Endothelial cell of umbilical vein (primary cell): ENCODE measurements around the gene CMTM4. TPM values are rescaled to one million over a fixed set of nuclear protein-coding genes. Genes with fewer than 3 reads are reported as not detected.

Source experiments
- BruUV-seq: library from RNA; stranded (reverse); fragments of 400-500 nt; replicated peaks from 2 replicates; lab custom pipeline; 2021; lab: Mats Ljungman, UMichigan
- CTCF ChIA-PET: fragments of 300-600, 350-600 bp; sonication (Branson Sonifier 250); formaldehyde crosslinking; loops from one replicate; lab custom pipeline; 2021; ENCODE audit warnings: antibody characterized with exemption, inconsistent platforms; lab: Charles Lee
- POLR2A ChIA-PET: fragments of 300-600, 350-600 bp; sonication (Branson Sonifier 250); formaldehyde crosslinking; loops from one replicate; lab custom pipeline; 2021; ENCODE audit warnings: antibody characterized with exemption, inconsistent platforms; lab: Charles Lee
- DNase-seq: peaks from one replicate; pipeline ENCODE4 v3.0.0-alpha.2; 2011; ENCODE audit warnings: low read depth, low spot score
- FAIRE-seq: peaks from 2 replicates; lab custom pipeline; 2011; peaks lifted over from hg19 to GRCh38; lab: Jason Lieb, UNC
- H2AFZ ChIP-seq: 2 replicates; pipeline ENCODE4 v1.6.0; 2012; ENCODE audit warnings: low read depth, low read length, control low read depth, inconsistent platforms
- H3K27ac ChIP-seq: 2 replicates; pipeline ENCODE4 v1.5.1; 2011; ENCODE audit warnings: low read depth, mild to moderate bottlenecking, control low read depth, low read length, moderate library complexity; ENCODE audit not compliant: insufficient read depth
- H3K27me3 ChIP-seq, 2 experiments: 2 replicates each; pipeline versions ENCODE4 v1.6.0 to v1.6.1; 2011; ENCODE audit warnings: low read length in 2 of 2, mixed read lengths in 1 of 2; ENCODE audit not compliant: control insufficient read depth in 2 of 2, insufficient read depth in 2 of 2
- H3K36me3 ChIP-seq, 2 experiments: 2 replicates in 1 of 2; 3 replicates in 1 of 2; pipeline ENCODE4 v1.5.1; 2011; ENCODE audit warnings: low read length in 2 of 2, mild to moderate bottlenecking in 1 of 2, moderate library complexity in 1 of 2; ENCODE audit not compliant: control insufficient read depth in 2 of 2, insufficient read depth in 2 of 2; ENCODE audit errors: extremely low read depth in 1 of 2
- H3K4me1 ChIP-seq: 3 replicates; pipeline ENCODE4 v1.5.1; 2011; ENCODE audit warnings: mild to moderate bottlenecking, low read length; ENCODE audit not compliant: control insufficient read depth, insufficient read depth; ENCODE audit errors: extremely low read depth
- H3K4me2 ChIP-seq: 2 replicates; pipeline ENCODE4 v1.6.1; 2011; ENCODE audit warnings: low read length, control low read depth, mixed read lengths; ENCODE audit not compliant: insufficient read depth
- H3K4me3 ChIP-seq, 3 experiments: fragments of 200-600 bp in 1 of 3; sonication (generic), shearing (Covaris generic) in 1 of 3; replicated peaks in 1 of 3; 2 replicates each; pipeline ENCODE4 v1.5.1; 2011 to 2016; ENCODE audit warnings: control low read depth in 3 of 3, low read length in 3 of 3, mild to moderate bottlenecking in 2 of 3, inconsistent platforms in 1 of 3, low read depth in 1 of 3, moderate library complexity in 1 of 3; ENCODE audit not compliant: insufficient read depth in 1 of 3
- H3K79me2 ChIP-seq: 2 replicates; pipeline ENCODE4 v1.6.0; 2012; ENCODE audit warnings: low read length, inconsistent platforms; ENCODE audit not compliant: control insufficient read depth, insufficient read depth
- H3K9ac ChIP-seq: replicated peaks from 2 replicates; pipeline ENCODE3; 2011; ENCODE audit warnings: low read length, control low read depth; ENCODE audit not compliant: insufficient read depth; ENCODE audit errors: extremely low read depth
- H3K9me1 ChIP-seq: replicated peaks from 3 replicates; pipeline ENCODE4 v1.6.0; 2011; ENCODE audit warnings: mild to moderate bottlenecking, low read length; ENCODE audit not compliant: control insufficient read depth, insufficient read depth; ENCODE audit errors: extremely low read depth
- H3K9me3 ChIP-seq: replicated peaks from 2 replicates; pipeline ENCODE4 v1.5.1; 2012; ENCODE audit warnings: low read length, inconsistent platforms; ENCODE audit not compliant: control insufficient read depth, insufficient read depth
- H4K20me1 ChIP-seq: replicated peaks from 2 replicates; pipeline ENCODE3; 2011; ENCODE audit warnings: mild to moderate bottlenecking, low read length; ENCODE audit not compliant: control insufficient read depth, insufficient read depth; ENCODE audit errors: extremely low read depth
- EZH2 ChIP-seq: IDR thresholded peaks from 2 replicates; pipeline ENCODE4 v1.6.1; 2012; ENCODE audit warnings: borderline replicate concordance, low read depth, mild to moderate bottlenecking, moderate library complexity, low read length, inconsistent platforms; ENCODE audit not compliant: severe bottlenecking
- FOS ChIP-seq: IDR thresholded peaks from 2 replicates; pipeline ENCODE4 v1.6.1; 2011; ENCODE audit warnings: mild to moderate bottlenecking, low read length, moderate library complexity, borderline replicate concordance; ENCODE audit not compliant: insufficient read depth
- GATA2 ChIP-seq: IDR thresholded peaks from 2 replicates; pipeline ENCODE4 v1.7.0; 2011; ENCODE audit warnings: low read depth, mild to moderate bottlenecking, moderate library complexity, mixed read lengths, low read length; ENCODE audit not compliant: insufficient read length, insufficient read depth
- JUN ChIP-seq: IDR thresholded peaks from 2 replicates; pipeline ENCODE4 v1.6.1; 2011; ENCODE audit warnings: borderline replicate concordance, low read depth; ENCODE audit not compliant: insufficient read length, insufficient read depth
- POLR2A ChIP-seq: IDR thresholded peaks from 2 replicates; pipeline ENCODE4 v1.6.1; 2012; ENCODE audit warnings: low read depth, mild to moderate bottlenecking, control low read depth, low read length
- POLR2AphosphoS5 ChIP-seq: IDR thresholded peaks from 2 replicates; pipeline ENCODE4 v1.6.1; 2012; ENCODE audit warnings: low read depth, mild to moderate bottlenecking, control low read depth, low read length, moderate library complexity; ENCODE audit not compliant: insufficient read depth
- dilution Hi-C: fragments of 300-500 bp; cut with MboI; formaldehyde crosslinking; loops from one replicate; pipeline ENCODE4 v1.15.0; 2019; ENCODE audit warnings: low sequenced_read_pairs; ENCODE audit not compliant: extremely low pct_ligation_motif_present
- intact Hi-C: fragments of 100-400 bp; cut with micrococcal nuclease; formaldehyde crosslinking; loops from one replicate; pipeline ENCODE4 v1.10.0; 2022
- polyA plus RNA-seq, 4 experiments: library from polyadenylated mRNA; depleted of rRNA in 3 of 4; stranded (reverse) in 3 of 4; unstranded in 1 of 4; fragments of >200 nt; gene quantifications; 2 replicates each; pipeline versions ENCODE4 v1.2.1 to v1.2.3, GENCODE V29; 2011 to 2012; ENCODE audit warnings: missing spikeins in 1 of 4
- total RNA-seq: library from RNA; stranded (reverse); gene quantifications from 2 replicates; pipeline ENCODE4 v1.2.3, GENCODE V29; 2021
- TF ChIP-seq, protein P1 (sequence below): IDR thresholded peaks from 2 replicates; pipeline ENCODE4 v1.6.1; 2011; ENCODE audit not compliant: insufficient read depth, insufficient read length
- TF ChIP-seq, protein P2 (sequence below), 2 donors: IDR thresholded peaks; 1 replicate in 1 of 2; 2 replicates in 1 of 2; pipeline ENCODE4 v1.5.1; 2011; ENCODE audit warnings: low read length in 2 of 2, mild to moderate bottlenecking in 2 of 2, moderate library complexity in 2 of 2, control low read depth in 1 of 2, inconsistent platforms in 1 of 2, low read depth in 1 of 2; ENCODE audit not compliant: insufficient read depth in 1 of 2; ENCODE audit errors: extremely low read depth in 1 of 2

Gene CMTM4
- total and polyA plus RNA-seq, 2 donors (not counting 3 experiments of a cell fraction or from before 2014, with no cell fraction given), result 9.0 to 10.7 TPM

GRCh38 chr16:66677836-66678235 is 18.7 kb downstream of the CMTM4 start:
- Histone ChIP-seq H2AFZ (no peak overlapping the region), H3K79me2 (no peaks in the 10 kb centered on the region), H3K27me3 (no peaks in the 10 kb centered on the region), H3K9ac (no peak overlapping the region), H3K4me1 (no peaks in the 10 kb centered on the region), H3K4me2 (no peak overlapping the region), H3K36me3 (no peaks in the 10 kb centered on the region), H3K9me1 (no peaks in the 10 kb centered on the region), H3K9me3 (no peaks in the 10 kb centered on the region), H3K4me3 (no peak overlapping the region), H4K20me1 (no peaks in the 10 kb centered on the region), H3K27ac (no peak overlapping the region)
- TF ChIP-seq JUN, result no peak
- DNase-seq (no peak), FAIRE-seq (no peak)
- intact Hi-C loops, result no loop called here
- ChIA-PET CTCF (interaction anchor here (0.9 to 2.0 kb wide), 6 partner anchors 9 to 69 kb away, joined by 3 to 11 read pairs (median 4); no protein-coding TSS in a partner anchor), POLR2A (no interaction called here)
- BruUV-seq, result no TSS peak
- dilution Hi-C loops, result no loop called here

GRCh38 chr16:66677179-66677578 is 19.4 kb downstream of the CMTM4 start:
- H3K4me2 ChIP-seq, result no peak overlapping the region
- intact Hi-C loops, result no loop called here
- CTCF ChIA-PET, result interaction anchor here (1.4 to 2.0 kb wide), 2 partner anchors 10 to 15 kb away, joined by 5 to 11 read pairs; no protein-coding TSS in a partner anchor
- POLR2A ChIA-PET, result no interaction called here
- DNase-seq, result no peak
- no peaks in the 10 kb centered on the region for H4K20me1 ChIP-seq
- no peak for FAIRE-seq
- no peaks in the 10 kb centered on the region for H3K9me3 ChIP-seq
- H3K27ac ChIP-seq, result no peak overlapping the region
- H3K4me1 ChIP-seq, result no peaks in the 10 kb centered on the region
- BruUV-seq, result no TSS peak
- H3K9me1 ChIP-seq, result no peaks in the 10 kb centered on the region
- no peaks in the 10 kb centered on the region for H3K79me2 ChIP-seq
- H3K27me3 ChIP-seq, result no peaks in the 10 kb centered on the region
- dilution Hi-C loops, result no loop called here
- H3K36me3 ChIP-seq, result no peaks in the 10 kb centered on the region
- H3K4me3 ChIP-seq, result no peak overlapping the region
- H3K9ac ChIP-seq, result no peak overlapping the region
- TF ChIP-seq GATA2 (no peak), EZH2 (no peak), JUN (no peak), POLR2AphosphoS5 (no peak), FOS (no peak), POLR2A (no peak)
- TF ChIP-seq, protein P1, sequence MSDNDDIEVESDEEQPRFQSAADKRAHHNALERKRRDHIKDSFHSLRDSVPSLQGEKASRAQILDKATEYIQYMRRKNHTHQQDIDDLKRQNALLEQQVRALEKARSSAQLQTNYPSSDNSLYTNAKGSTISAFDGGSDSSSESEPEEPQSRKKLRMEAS, result no peak
- TF ChIP-seq, protein P2, sequence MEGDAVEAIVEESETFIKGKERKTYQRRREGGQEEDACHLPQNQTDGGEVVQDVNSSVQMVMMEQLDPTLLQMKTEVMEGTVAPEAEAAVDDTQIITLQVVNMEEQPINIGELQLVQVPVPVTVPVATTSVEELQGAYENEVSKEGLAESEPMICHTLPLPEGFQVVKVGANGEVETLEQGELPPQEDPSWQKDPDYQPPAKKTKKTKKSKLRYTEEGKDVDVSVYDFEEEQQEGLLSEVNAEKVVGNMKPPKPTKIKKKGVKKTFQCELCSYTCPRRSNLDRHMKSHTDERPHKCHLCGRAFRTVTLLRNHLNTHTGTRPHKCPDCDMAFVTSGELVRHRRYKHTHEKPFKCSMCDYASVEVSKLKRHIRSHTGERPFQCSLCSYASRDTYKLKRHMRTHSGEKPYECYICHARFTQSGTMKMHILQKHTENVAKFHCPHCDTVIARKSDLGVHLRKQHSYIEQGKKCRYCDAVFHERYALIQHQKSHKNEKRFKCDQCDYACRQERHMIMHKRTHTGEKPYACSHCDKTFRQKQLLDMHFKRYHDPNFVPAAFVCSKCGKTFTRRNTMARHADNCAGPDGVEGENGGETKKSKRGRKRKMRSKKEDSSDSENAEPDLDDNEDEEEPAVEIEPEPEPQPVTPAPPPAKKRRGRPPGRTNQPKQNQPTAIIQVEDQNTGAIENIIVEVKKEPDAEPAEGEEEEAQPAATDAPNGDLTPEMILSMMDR (IDR thresholded peaks at IDR 0.05; ENCODE audit: extremely low read depth in 1 of 2, insufficient read depth in 1 of 2, low read depth in 1 of 2, low read length in 2 of 2), result no peak
- no peak overlapping the region for H2AFZ ChIP-seq
